HUES64 (cell line): ENCODE results near the gene FUNDC1.

Experiments used
- H3K27ac ChIP-seq: 2 replicates; pipeline ENCODE4 v1.7.0; 2013; ENCODE audit warnings: low read depth, low read length, inconsistent platforms
- H3K27me3 ChIP-seq: 2 replicates; pipeline ENCODE4 v1.6.1; 2013; ENCODE audit warnings: mild to moderate bottlenecking, low read length; ENCODE audit not compliant: insufficient read depth
- H3K36me3 ChIP-seq: 2 replicates; pipeline ENCODE4 v1.6.1; 2013; ENCODE audit warnings: mild to moderate bottlenecking, low read length; ENCODE audit not compliant: insufficient read depth
- H3K4me1 ChIP-seq: 2 replicates; pipeline ENCODE4 v1.6.1; 2013; ENCODE audit warnings: mild to moderate bottlenecking, low read length, moderate library complexity; ENCODE audit not compliant: insufficient read depth
- H3K4me3 ChIP-seq: 2 replicates; pipeline ENCODE4 v1.5.1; 2013; ENCODE audit warnings: mild to moderate bottlenecking, low read length, moderate library complexity
- H3K9ac ChIP-seq: 2 replicates; pipeline ENCODE4 v1.6.1; 2013; ENCODE audit warnings: mild to moderate bottlenecking, low read depth, low read length
- H3K9me3 ChIP-seq: 2 replicates; pipeline ENCODE4 v1.6.1; 2013; ENCODE audit warnings: low read depth, low read length; ENCODE audit not compliant: insufficient read depth
- WGBS: fragments of 150-250, 120-280 bp; methylation state at CpG from one replicate; pipeline ENCODE4 v1.1.7; 2013; ENCODE audit warnings: missing lambda C conversion rate; 5-methylcytosine and 5-hydroxymethylcytosine counted together

Gene FUNDC1

GRCh38 chrX:44482575-44482974, 60.1 kb downstream of the FUNDC1 start:
- Histone ChIP-seq H3K4me3 (no peak overlapping the region), H3K27ac (no peak overlapping the region), H3K36me3 (no peaks in the 10 kb centered on the region), H3K4me1 (no peaks in the 10 kb centered on the region), H3K9ac (no peak overlapping the region), H3K27me3 (no peaks in the 10 kb centered on the region), H3K9me3 (no peaks in the 10 kb centered on the region)
- WGBS, result 100% methylated on average over 1 of the region's 1 CpG

- H3K27me3 ChIP-seq, result no peaks in the 10 kb centered on the region
- H3K4me1 ChIP-seq, result no peaks in the 10 kb centered on the region
- H3K27ac ChIP-seq, result no peak overlapping the region
- no peaks in the 10 kb centered on the region for H3K36me3 ChIP-seq
- 86% methylated on average over 2 of the region's 2 CpGs for WGBS
- no peaks in the 10 kb centered on the region for H3K9me3 ChIP-seq
- H3K4me3 ChIP-seq, result no peak overlapping the region
- H3K9ac ChIP-seq, result no peak overlapping the region
Observed at GRCh38 chrX:44480591-44480990, 62.1 kb downstream of the FUNDC1 start.

DNA sequence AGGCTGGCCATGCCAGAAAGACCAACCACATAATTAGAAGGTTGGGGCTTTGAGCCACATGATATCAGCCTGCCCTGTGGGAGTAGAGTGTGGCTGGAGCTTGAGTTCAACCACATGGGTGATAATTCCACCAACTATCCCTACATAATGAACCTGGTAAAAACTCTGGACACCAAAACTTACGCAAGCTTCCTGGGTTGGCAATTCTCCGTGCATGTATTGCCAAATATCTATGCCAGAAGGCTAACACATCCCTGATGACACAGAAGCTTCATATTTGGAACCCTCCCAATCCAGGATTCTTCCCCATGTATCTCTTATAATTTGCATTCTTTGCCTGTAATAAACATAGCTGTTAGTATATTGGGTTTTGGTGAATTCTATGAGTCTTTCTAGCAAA, 68.2 kb downstream of the FUNDC1 start:
- Histone ChIP-seq H3K27me3 (no peaks in the 10 kb centered on the region), H3K9ac (no peak overlapping the region), H3K36me3 (no peaks in the 10 kb centered on the region), H3K4me1 (no peaks in the 10 kb centered on the region), H3K4me3 (no peak overlapping the region), H3K9me3 (no peaks in the 10 kb centered on the region), H3K27ac (no peak overlapping the region)
- whole genome bisulfite sequencing, result 99% methylated on average over 2 of the region's 2 CpGs
